ENCODE results near the gene SLC25A13.

The SLC25A13 gene

GRCh38 chr7:96322847-96323461 lies 1.1 kb upstream of the SLC25A13 start:
- DNase-seq = no peak

GRCh38 chr7:96322373-96322695 lies 436 bp upstream of the SLC25A13 start:
- no peak for DNase-seq

- DNase-seq = peak; percentile 77
These were observed 754 bp downstream of the SLC25A13 start for GRCh38 chr7:96321031-96321657.

GRCh38 chr7:96320442-96320841 lies 1.5 kb downstream of the SLC25A13 start:
- DNase-seq = no peak

GRCh38 chr7:96319439-96319838 lies 2.5 kb downstream of the SLC25A13 start:
- no peak for DNase-seq

GRCh38 chr7:96316949-96317348 lies 4.9 kb downstream of the SLC25A13 start:
- DNase-seq = no peak

- DNase-seq = no peak
These were observed 6.8 kb downstream of the SLC25A13 start for GRCh38 chr7:96315125-96315512.

GRCh38 chr7:96314402-96315124 lies 7.3 kb downstream of the SLC25A13 start:
- DNase-seq = no peak

GRCh38 chr7:96313940-96314339 lies 8.0 kb downstream of the SLC25A13 start:
- DNase-seq = no peak

- no peak for DNase-seq
These were observed 9.4 kb downstream of the SLC25A13 start for GRCh38 chr7:96312502-96312901.

- DNase-seq = no peak
These were observed 9.9 kb downstream of the SLC25A13 start for GRCh38 chr7:96311967-96312366.

- peak; percentile 45 for DNase-seq
These were observed 11.8 kb downstream of the SLC25A13 start for GRCh38 chr7:96310110-96310509.

- no peak for DNase-seq
These were observed 13.0 kb downstream of the SLC25A13 start for GRCh38 chr7:96308950-96309263.

- no peak for DNase-seq
These were observed 13.5 kb downstream of the SLC25A13 start for GRCh38 chr7:96308253-96308949.

- DNase-seq = no peak
These were observed 15.3 kb downstream of the SLC25A13 start for GRCh38 chr7:96306385-96307125.

GRCh38 chr7:96305915-96306314 lies 16.0 kb downstream of the SLC25A13 start:
- no peak for DNase-seq

- peak; percentile 56 for DNase-seq
These were observed 17.3 kb downstream of the SLC25A13 start for GRCh38 chr7:96304573-96304972.

GRCh38 chr7:96303686-96304443 lies 18.0 kb downstream of the SLC25A13 start:
- DNase-seq = peak; percentile 94

GRCh38 chr7:96303105-96303685 lies 18.7 kb downstream of the SLC25A13 start:
- DNase-seq = no peak

- peak; percentile 83 for DNase-seq
These were observed 20.9 kb downstream of the SLC25A13 start for GRCh38 chr7:96300986-96301385.

GRCh38 chr7:96300502-96300901 lies 21.4 kb downstream of the SLC25A13 start:
- peak; percentile 52 for DNase-seq

GRCh38 chr7:96299496-96299895 lies 22.4 kb downstream of the SLC25A13 start:
- peak; percentile 21 for DNase-seq

Data from fibroblast of upper back skin (primary cell).